Measurements from ENCODE around the gene IVD. TPM values are rescaled to one million over a fixed set of nuclear protein-coding genes. Genes with fewer than 3 reads are reported as not detected.
A peak's percentile ranks its signal among the peaks of the same experiment; 100 is the strongest.

IVD gene
- total RNA-seq, 1 experiment from 2014 or later: 51.8 TPM

- TSS peak; percentile 22 for BruUV-seq (replicated peaks)
- POLR2A ChIA-PET (ENCODE audit: low non-redundant PET): no interaction called here
- CTCF ChIA-PET: no interaction called here
- H3K4me3 ChIP-seq (ENCODE audit: low read depth, low read length, poor library complexity, severe bottlenecking): no peak overlapping the region
- intact Hi-C loops (cut with micrococcal nuclease; ENCODE audit: unreplicated experiment): no loop called here
- H3K9me3 ChIP-seq (ENCODE audit: low read depth, low read length, poor library complexity, severe bottlenecking): no peaks in the 10 kb centered on the region
- DNase-seq (ENCODE audit: low spot score): no peak
- TF ChIP-seq CTCF (conservative IDR thresholded peaks at IDR 0.05; ENCODE audit: low read depth, low read length): no peak
- no peak for TF ChIP-seq EZH2 (IDR thresholded peaks at IDR 0.05; ENCODE audit: borderline replicate concordance, low read depth, low read length, poor library complexity, severe bottlenecking)
- H3K4me1 ChIP-seq (ENCODE audit: insufficient read depth, low read length, poor library complexity, severe bottlenecking): peaks cover 9% of the 10 kb centered on the region
- no peak overlapping the region for H3K27ac ChIP-seq (ENCODE audit: low read depth, low read length, poor library complexity, severe bottlenecking)
- H3K27me3 ChIP-seq (replicated peaks; ENCODE audit: insufficient read depth, low read depth, low read length, poor library complexity): no peaks in the 10 kb centered on the region
- peaks cover 13% of the 10 kb centered on the region for H3K36me3 ChIP-seq (ENCODE audit: insufficient read depth, low read length, poor library complexity, severe bottlenecking)
Measured at GRCh38 chr15:40458495-40459371, 53.1 kb downstream of the IVD start.

DNA sequence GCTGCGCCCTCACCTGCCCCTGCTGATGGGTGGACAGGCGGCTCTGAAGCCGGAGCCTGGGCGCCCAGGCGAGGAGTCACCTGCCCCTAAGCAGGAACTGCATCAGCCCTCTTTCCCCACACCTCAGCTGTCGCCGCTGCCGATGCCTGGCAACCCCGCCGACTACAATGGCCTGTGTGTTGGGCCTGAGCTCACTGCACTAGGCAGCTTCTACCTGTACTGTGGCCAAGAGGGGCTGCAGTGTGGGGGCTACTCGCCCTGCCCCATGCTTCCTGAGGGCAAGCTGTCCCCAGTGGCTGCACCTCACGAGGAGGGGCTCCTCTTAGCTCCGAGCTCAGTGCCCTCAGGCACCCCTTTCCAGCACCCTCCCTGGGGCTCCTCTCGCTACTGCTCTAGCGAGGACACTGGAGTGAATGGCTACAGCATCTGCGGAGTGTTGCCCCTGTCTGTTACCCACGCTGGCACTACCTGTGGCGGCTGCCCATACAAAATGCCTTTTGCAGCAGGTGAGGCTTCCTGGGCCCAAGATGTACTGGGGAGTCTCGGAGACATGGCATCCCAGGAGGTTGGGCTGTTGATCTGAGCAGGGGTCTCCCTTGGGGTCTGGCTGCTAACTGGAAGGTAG is 53.9 kb downstream of the IVD start:
- POLR2A ChIA-PET (ENCODE audit: low non-redundant PET): no interaction called here
- peaks cover 8% of the 10 kb centered on the region for H3K4me1 ChIP-seq (ENCODE audit: insufficient read depth, low read length, poor library complexity, severe bottlenecking)
- intact Hi-C loops (cut with micrococcal nuclease; ENCODE audit: unreplicated experiment): no loop called here
- H3K27me3 ChIP-seq (replicated peaks; ENCODE audit: insufficient read depth, low read depth, low read length, poor library complexity): no peaks in the 10 kb centered on the region
- no peak overlapping the region for H3K27ac ChIP-seq (ENCODE audit: low read depth, low read length, poor library complexity, severe bottlenecking)
- CTCF ChIA-PET: no interaction called here
- no peak for DNase-seq (ENCODE audit: low spot score)
- H3K4me3 ChIP-seq (ENCODE audit: low read depth, low read length, poor library complexity, severe bottlenecking): no peak overlapping the region
- TF ChIP-seq CTCF (conservative IDR thresholded peaks at IDR 0.05; ENCODE audit: low read depth, low read length): no peak
- TF ChIP-seq EZH2 (IDR thresholded peaks at IDR 0.05; ENCODE audit: borderline replicate concordance, low read depth, low read length, poor library complexity, severe bottlenecking): no peak
- H3K9me3 ChIP-seq (ENCODE audit: low read depth, low read length, poor library complexity, severe bottlenecking): no peaks in the 10 kb centered on the region
- BruUV-seq (replicated peaks): no TSS peak
- H3K36me3 ChIP-seq (ENCODE audit: insufficient read depth, low read length, poor library complexity, severe bottlenecking): peaks cover 21% of the 10 kb centered on the region

GRCh38 chr15:40460404-40460803 is 54.8 kb downstream of the IVD start:
- Histone ChIP-seq H3K4me1 (ENCODE audit: insufficient read depth, low read length, poor library complexity, severe bottlenecking) (no peaks in the 10 kb centered on the region), H3K36me3 (ENCODE audit: insufficient read depth, low read length, poor library complexity, severe bottlenecking) (peaks cover 29% of the 10 kb centered on the region), H3K4me3 (ENCODE audit: low read depth, low read length, poor library complexity, severe bottlenecking) (no peak overlapping the region), H3K27me3 (replicated peaks; ENCODE audit: insufficient read depth, low read depth, low read length, poor library complexity) (no peaks in the 10 kb centered on the region), H3K27ac (ENCODE audit: low read depth, low read length, poor library complexity, severe bottlenecking) (no peak overlapping the region), H3K9me3 (ENCODE audit: low read depth, low read length, poor library complexity, severe bottlenecking) (no peaks in the 10 kb centered on the region)
- intact Hi-C loops (cut with micrococcal nuclease; ENCODE audit: unreplicated experiment): no loop called here
- no peak for DNase-seq (ENCODE audit: low spot score)
- TF ChIP-seq EZH2 (IDR thresholded peaks at IDR 0.05; ENCODE audit: borderline replicate concordance, low read depth, low read length, poor library complexity, severe bottlenecking) (no peak), CTCF (conservative IDR thresholded peaks at IDR 0.05; ENCODE audit: low read depth, low read length) (no peak)
- POLR2A ChIA-PET (ENCODE audit: low non-redundant PET): no interaction called here
- CTCF ChIA-PET: no interaction called here
- BruUV-seq (replicated peaks): no TSS peak
